A549 (cell line): ENCODE measurements around the gene H19. TPM values are rescaled to one million over a fixed set of nuclear protein-coding genes. Genes with fewer than 3 reads are reported as not detected.

Experiments
- ATAC-seq, 2 experiments: fragments of 200-7000 bp in 1 of 2; fragments of >200 bp in 1 of 2; cut with Nextera tagmentation in 1 of 2; cut with Tn5 transposase in 1 of 2; 3 replicates each; pipeline versions ENCODE4 v1.8.0 to v1.9.1; 2018 to 2020; ENCODE audit warnings: mild to moderate bottlenecking in 1 of 2, moderate library complexity in 1 of 2
- CTCF ChIA-PET: fragments of 300-600 bp; sonication (Branson Sonifier 250); formaldehyde crosslinking; extraction: SDS; loops from one replicate; lab custom pipeline; 2021; ENCODE audit warnings: antibody characterized with exemption, inconsistent platforms; lab: Yijun Ruan, JAX
- POLR2A ChIA-PET: fragments of 350-600 bp; formaldehyde crosslinking; extraction: SDS; loops from one replicate; lab custom pipeline; 2021; ENCODE audit warnings: antibody characterized with exemption, inconsistent platforms; lab: Yijun Ruan, JAX
- DNase-seq, 2 experiments: peaks; one replicate each; pipeline versions ENCODE4 v3.0.0 to v3.0.0-alpha.2; 2011 to 2016; ENCODE audit warnings: low read depth in 1 of 2, low spot score in 1 of 2
- FAIRE-seq: peaks from 2 replicates; lab custom pipeline; 2011; peaks lifted over from hg19 to GRCh38; lab: Jason Lieb, UNC
- H3K27ac ChIP-seq, 2 experiments: fragments of >200 bp; sonication (Bioruptor Twin); formaldehyde crosslinking; 3 replicates each; pipeline ENCODE4 v1.5.1; 2016 to 2017
- H3K4me1 ChIP-seq: fragments of >200 bp; sonication (Bioruptor Twin); formaldehyde crosslinking; 3 replicates; pipeline ENCODE4 v1.6.1; 2016
- H3K4me2 ChIP-seq: fragments of >200 bp; sonication (Bioruptor Twin); formaldehyde crosslinking; 3 replicates; pipeline ENCODE4 v1.6.1; 2016
- H3K4me3 ChIP-seq: fragments of >200 bp; sonication (Bioruptor Twin); formaldehyde crosslinking; 3 replicates; pipeline ENCODE4 v1.5.1; 2016
- H3K9me3 ChIP-seq: fragments of >200 bp; sonication (Bioruptor Twin); formaldehyde crosslinking; 3 replicates; pipeline ENCODE4 v1.6.1; 2016
- BHLHE40 ChIP-seq: IDR thresholded peaks from 2 replicates; pipeline ENCODE4 v1.6.1; 2012; ENCODE audit warnings: low read depth, low read length, inconsistent platforms
- CBX2 ChIP-seq: fragments of 200-600 bp; sonication (generic); IDR thresholded peaks from 2 replicates; pipeline ENCODE4 v1.6.1; 2016; ENCODE audit warnings: low read depth, mild to moderate bottlenecking, borderline replicate concordance
- CBX8 ChIP-seq: fragments of 200-600 bp; sonication (generic); IDR thresholded peaks from 2 replicates; pipeline ENCODE4 v1.6.1; 2016
- CEBPB ChIP-seq, 2 experiments: fragments of >200 bp in 1 of 2; sonication (Bioruptor Twin) in 1 of 2; formaldehyde crosslinking in 1 of 2; IDR thresholded peaks; 2 replicates each; pipeline ENCODE4 v1.6.1; 2012 to 2016
- CHD4 ChIP-seq: fragments of 200-600 bp; sonication (generic); IDR thresholded peaks from 2 replicates; pipeline ENCODE4 v1.6.1; 2016; ENCODE audit warnings: antibody characterized with exemption, mild to moderate bottlenecking, borderline replicate concordance
- EHF ChIP-seq: fragments of 250-450 bp; sonication (Bioruptor Pico); IDR thresholded peaks from 2 replicates; pipeline ENCODE4 v1.5.0; 2020; ENCODE audit warnings: mild to moderate bottlenecking
- EP300 ChIP-seq, 2 experiments: fragments of >200 bp; sonication (Bioruptor Twin); formaldehyde crosslinking; IDR thresholded peaks; 2 replicates in 1 of 2; 3 replicates in 1 of 2; pipeline ENCODE4 v1.6.1; 2016 to 2017
- ESRRA ChIP-seq: fragments of 150-350 bp; IDR thresholded peaks from 2 replicates; pipeline ENCODE4 v1.6.1; 2014; ENCODE audit warnings: mild to moderate bottlenecking, low read length, borderline replicate concordance
- FOSL2 ChIP-seq, 2 experiments: fragments of 450-650 bp in 1 of 2; fragments of >200 bp in 1 of 2; sonication (Bioruptor Twin) in 1 of 2; formaldehyde crosslinking; IDR thresholded peaks; 2 replicates each; pipeline versions ENCODE4 v1.5.0 to v1.6.1; 2016 to 2020; ENCODE audit warnings: mild to moderate bottlenecking in 1 of 2, moderate library complexity in 1 of 2
- HEYL ChIP-seq: fragments of 250-450 bp; sonication (Bioruptor Pico); IDR thresholded peaks from 2 replicates; pipeline ENCODE4 v1.8.0; 2021; ENCODE audit warnings: mild to moderate bottlenecking, moderate library complexity
- HOXA7 ChIP-seq: fragments of 250-450 bp; sonication (Bioruptor Pico); IDR thresholded peaks from 2 replicates; pipeline ENCODE4 v1.5.0; 2020; ENCODE audit warnings: mild to moderate bottlenecking, moderate library complexity
- HOXB5 ChIP-seq: fragments of 250-450 bp; sonication (Bioruptor Pico); IDR thresholded peaks from 2 replicates; pipeline ENCODE4 v1.5.0; 2020; ENCODE audit warnings: mild to moderate bottlenecking, moderate library complexity
- KDM5A ChIP-seq: fragments of 200-600 bp; sonication (generic); IDR thresholded peaks from 2 replicates; pipeline ENCODE4 v1.6.1; 2016; ENCODE audit warnings: antibody characterized with exemption, mild to moderate bottlenecking
- MAZ ChIP-seq: fragments of 150-350 bp; IDR thresholded peaks from 2 replicates; pipeline ENCODE4 v1.6.1; 2014; ENCODE audit warnings: antibody characterized with exemption, low read depth, low read length, borderline replicate concordance
- NPAS2 ChIP-seq: fragments of 250-450 bp; sonication (Bioruptor Pico); IDR thresholded peaks from 2 replicates; pipeline ENCODE4 v1.8.0; 2022; ENCODE audit warnings: mild to moderate bottlenecking, moderate library complexity, borderline replicate concordance
- NR3C1 ChIP-seq: fragments of >200 bp; sonication (Bioruptor Twin); formaldehyde crosslinking; IDR thresholded peaks from 3 replicates; pipeline ENCODE4 v1.6.1; 2017
- POLR2A ChIP-seq: IDR thresholded peaks from 2 replicates; pipeline ENCODE4 v1.6.1; 2012; ENCODE audit warnings: mild to moderate bottlenecking, low read length
- RNF2 ChIP-seq: fragments of 200-600 bp; sonication (generic); IDR thresholded peaks from 2 replicates; pipeline ENCODE4 v1.6.1; 2016; ENCODE audit warnings: low read depth, mild to moderate bottlenecking, antibody characterized with exemption, moderate library complexity, borderline replicate concordance
- SMC3 ChIP-seq: fragments of >200 bp; sonication (Bioruptor Twin); formaldehyde crosslinking; IDR thresholded peaks from 3 replicates; pipeline ENCODE4 v1.6.1; 2018; ENCODE audit warnings: inconsistent platforms
- ZFP36 ChIP-seq: fragments of 450-650 bp; IDR thresholded peaks from 2 replicates; pipeline ENCODE4 v1.6.1; 2014; ENCODE audit warnings: borderline replicate concordance; ENCODE audit not compliant: partially characterized antibody
- WGBS: methylation state at CpG from one replicate; pipeline ENCODE4 v1.1.6; 2017; ENCODE audit errors: missing lambda C conversion rate; 5-methylcytosine and 5-hydroxymethylcytosine counted together
- polyA plus RNA-seq, 4 experiments: library from polyadenylated mRNA; depleted of rRNA in 3 of 4; stranded (reverse); fragments of >200 nt; fragmentation: RNase III in 1 of 4; extraction: RNeasy Plus Mini Kit Qiagen cat#74134 plus additional on column Dnase treatment in 1 of 4; gene quantifications; 2 replicates in 3 of 4; 3 replicates in 1 of 4; pipeline ENCODE4 v1.2.3, GENCODE V29; 2011 to 2017
- TF ChIP-seq, protein P1 (sequence below): fragments of 250-450 bp; sonication (Bioruptor Pico); IDR thresholded peaks from 2 replicates; pipeline ENCODE4 v1.5.0; 2021; ENCODE audit warnings: mild to moderate bottlenecking, moderate library complexity, borderline replicate concordance
- TF ChIP-seq, protein P2 (sequence below): fragments of 200-600 bp; sonication (generic); IDR thresholded peaks from 2 replicates; pipeline ENCODE4 v1.6.1; 2016; ENCODE audit warnings: antibody characterized with exemption, mild to moderate bottlenecking, moderate library complexity
- TF ChIP-seq, protein P3 (sequence below): fragments of 250-450 bp; sonication (Bioruptor Pico); IDR thresholded peaks from 2 replicates; pipeline ENCODE4 v1.5.0; 2020; ENCODE audit warnings: low read depth, mild to moderate bottlenecking, moderate library complexity
- TF ChIP-seq, protein P4 (sequence below): IDR thresholded peaks from 2 replicates; pipeline ENCODE4 v1.6.1; 2012; ENCODE audit warnings: low read depth, borderline replicate concordance

H19 gene
- polyA plus RNA-seq, 2 of the 4 experiments (the other 2 are of a cell fraction): 16.6 to 37.1 TPM

DNA sequence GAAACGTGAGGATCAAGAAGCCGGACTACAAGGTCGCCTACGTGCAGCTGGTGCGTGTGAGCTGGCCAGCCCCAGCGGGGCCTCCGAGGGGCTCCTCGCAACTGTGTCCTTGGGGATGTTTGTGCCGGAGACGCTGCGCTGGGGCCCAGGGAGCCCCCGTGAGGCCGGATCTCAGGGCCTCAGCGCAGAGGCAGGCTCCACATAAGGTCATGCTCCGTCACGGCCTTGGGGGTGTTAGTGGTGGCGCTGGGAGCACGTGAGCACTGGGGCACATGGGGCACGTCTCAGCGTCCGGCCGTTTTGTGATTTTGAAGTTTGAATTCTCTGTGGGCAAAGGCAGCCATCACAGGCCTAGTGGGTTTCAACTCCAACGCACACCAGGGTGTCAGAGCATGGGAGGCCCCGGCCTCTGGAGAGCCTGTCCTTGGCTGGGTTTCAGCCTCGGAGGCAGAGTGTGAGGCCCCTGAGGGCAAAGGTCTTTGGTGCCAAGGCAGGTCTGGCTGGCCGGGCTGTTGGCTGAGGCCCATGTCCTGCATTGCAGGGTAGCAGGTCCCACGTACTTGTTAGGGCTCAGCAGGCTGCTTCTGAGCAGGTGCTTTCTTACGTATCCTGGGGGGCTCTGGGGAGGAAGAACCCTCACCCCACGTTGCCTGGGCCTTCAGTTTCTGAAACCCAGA is 44.7 kb downstream of the H19 start:
- FAIRE-seq (no peak), ATAC-seq (no peak), DNase-seq (no peak)
- ChIA-PET POLR2A (no interaction called here), CTCF (interaction anchor here (1.0 to 28.2 kb wide), 9 partner anchors 10 to 200 kb away, joined by 3 to 554 read pairs (median 4); partner anchors contain the start of gene TNNT3)
- H3K4me2 ChIP-seq: no peak overlapping the region
- H3K4me3 ChIP-seq: no peak overlapping the region
- no peaks in the 10 kb centered on the region for H3K9me3 ChIP-seq
- no peak overlapping the region for H3K27ac ChIP-seq
- no CpG with 5 or more reads among the region's 29 CpGs for WGBS
- no peaks in the 10 kb centered on the region for H3K4me1 ChIP-seq
- TF ChIP-seq CBX2 (no peak), POLR2A (no peak), ESRRA (no peak), HOXA7 (CRISPR knock-in tag) (no peak), HOXB5 (CRISPR knock-in tag) (no peak), FOSL2 (IDR thresholded peaks at IDR 0.05) (no peak), FOSL2 (CRISPR knock-in tag; IDR thresholded peaks at IDR 0.05) (no peak), CHD4 (no peak)

DNA sequence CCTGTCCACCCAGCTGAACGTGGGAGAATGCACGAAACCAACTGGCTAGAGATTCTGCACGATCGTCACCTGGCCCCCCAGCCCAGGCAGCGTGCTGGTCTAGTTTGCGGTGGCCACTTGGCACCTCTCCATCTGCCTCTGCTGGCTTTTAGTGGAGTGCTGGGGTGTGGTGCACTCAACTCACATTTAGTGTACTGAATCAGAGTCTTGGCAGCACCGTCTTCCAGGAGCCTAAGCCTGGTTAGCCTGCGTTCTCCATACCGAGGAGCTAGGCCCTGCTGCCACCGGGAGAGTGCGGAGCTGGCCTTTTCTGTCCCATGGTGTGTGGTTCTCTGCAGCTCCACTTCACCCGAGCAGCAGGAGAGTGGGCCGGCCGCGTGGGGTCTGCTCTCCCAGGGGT is 47.7 kb downstream of the H19 start:
- DNase-seq (no peak), ATAC-seq (no peak), FAIRE-seq (no peak)
- Histone ChIP-seq H3K4me2 (no peak overlapping the region), H3K9me3 (no peaks in the 10 kb centered on the region), H3K27ac (no peak overlapping the region), H3K4me3 (no peak overlapping the region), H3K4me1 (no peaks in the 10 kb centered on the region)
- POLR2A ChIA-PET: interaction anchor here (1.6 kb wide), 1 partner anchor 201 kb away, joined by 5 read pairs; no protein-coding TSS in a partner anchor
- CTCF ChIA-PET: interaction anchor here (0.8 to 28.2 kb wide), 20 partner anchors 11 to 302 kb away, joined by 3 to 554 read pairs (median 6); partner anchors contain the start of gene H19
- TF ChIP-seq, protein P1, sequence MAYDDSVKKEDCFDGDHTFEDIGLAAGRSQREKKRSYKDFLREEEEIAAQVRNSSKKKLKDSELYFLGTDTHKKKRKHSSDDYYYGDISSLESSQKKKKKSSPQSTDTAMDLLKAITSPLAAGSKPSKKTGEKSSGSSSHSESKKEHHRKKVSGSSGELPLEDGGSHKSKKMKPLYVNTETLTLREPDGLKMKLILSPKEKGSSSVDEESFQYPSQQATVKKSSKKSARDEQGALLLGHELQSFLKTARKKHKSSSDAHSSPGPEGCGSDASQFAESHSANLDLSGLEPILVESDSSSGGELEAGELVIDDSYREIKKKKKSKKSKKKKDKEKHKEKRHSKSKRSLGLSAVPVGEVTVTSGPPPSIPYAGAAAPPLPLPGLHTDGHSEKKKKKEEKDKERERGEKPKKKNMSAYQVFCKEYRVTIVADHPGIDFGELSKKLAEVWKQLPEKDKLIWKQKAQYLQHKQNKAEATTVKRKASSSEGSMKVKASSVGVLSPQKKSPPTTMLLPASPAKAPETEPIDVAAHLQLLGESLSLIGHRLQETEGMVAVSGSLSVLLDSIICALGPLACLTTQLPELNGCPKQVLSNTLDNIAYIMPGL: no peak
- TF ChIP-seq, protein P2, sequence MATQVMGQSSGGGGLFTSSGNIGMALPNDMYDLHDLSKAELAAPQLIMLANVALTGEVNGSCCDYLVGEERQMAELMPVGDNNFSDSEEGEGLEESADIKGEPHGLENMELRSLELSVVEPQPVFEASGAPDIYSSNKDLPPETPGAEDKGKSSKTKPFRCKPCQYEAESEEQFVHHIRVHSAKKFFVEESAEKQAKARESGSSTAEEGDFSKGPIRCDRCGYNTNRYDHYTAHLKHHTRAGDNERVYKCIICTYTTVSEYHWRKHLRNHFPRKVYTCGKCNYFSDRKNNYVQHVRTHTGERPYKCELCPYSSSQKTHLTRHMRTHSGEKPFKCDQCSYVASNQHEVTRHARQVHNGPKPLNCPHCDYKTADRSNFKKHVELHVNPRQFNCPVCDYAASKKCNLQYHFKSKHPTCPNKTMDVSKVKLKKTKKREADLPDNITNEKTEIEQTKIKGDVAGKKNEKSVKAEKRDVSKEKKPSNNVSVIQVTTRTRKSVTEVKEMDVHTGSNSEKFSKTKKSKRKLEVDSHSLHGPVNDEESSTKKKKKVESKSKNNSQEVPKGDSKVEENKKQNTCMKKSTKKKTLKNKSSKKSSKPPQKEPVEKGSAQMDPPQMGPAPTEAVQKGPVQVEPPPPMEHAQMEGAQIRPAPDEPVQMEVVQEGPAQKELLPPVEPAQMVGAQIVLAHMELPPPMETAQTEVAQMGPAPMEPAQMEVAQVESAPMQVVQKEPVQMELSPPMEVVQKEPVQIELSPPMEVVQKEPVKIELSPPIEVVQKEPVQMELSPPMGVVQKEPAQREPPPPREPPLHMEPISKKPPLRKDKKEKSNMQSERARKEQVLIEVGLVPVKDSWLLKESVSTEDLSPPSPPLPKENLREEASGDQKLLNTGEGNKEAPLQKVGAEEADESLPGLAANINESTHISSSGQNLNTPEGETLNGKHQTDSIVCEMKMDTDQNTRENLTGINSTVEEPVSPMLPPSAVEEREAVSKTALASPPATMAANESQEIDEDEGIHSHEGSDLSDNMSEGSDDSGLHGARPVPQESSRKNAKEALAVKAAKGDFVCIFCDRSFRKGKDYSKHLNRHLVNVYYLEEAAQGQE: no peak
- no peak for TF ChIP-seq EHF (CRISPR knock-in tag)
- TF ChIP-seq, protein P3, sequence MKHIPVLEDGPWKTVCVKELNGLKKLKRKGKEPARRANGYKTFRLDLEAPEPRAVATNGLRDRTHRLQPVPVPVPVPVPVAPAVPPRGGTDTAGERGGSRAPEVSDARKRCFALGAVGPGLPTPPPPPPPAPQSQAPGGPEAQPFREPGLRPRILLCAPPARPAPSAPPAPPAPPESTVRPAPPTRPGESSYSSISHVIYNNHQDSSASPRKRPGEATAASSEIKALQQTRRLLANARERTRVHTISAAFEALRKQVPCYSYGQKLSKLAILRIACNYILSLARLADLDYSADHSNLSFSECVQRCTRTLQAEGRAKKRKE (CRISPR knock-in tag): no peak
- no peak for TF ChIP-seq HEYL (CRISPR knock-in tag)
- no peak for TF ChIP-seq NPAS2
- TF ChIP-seq BHLHE40: no peak
- TF ChIP-seq, protein P4, sequence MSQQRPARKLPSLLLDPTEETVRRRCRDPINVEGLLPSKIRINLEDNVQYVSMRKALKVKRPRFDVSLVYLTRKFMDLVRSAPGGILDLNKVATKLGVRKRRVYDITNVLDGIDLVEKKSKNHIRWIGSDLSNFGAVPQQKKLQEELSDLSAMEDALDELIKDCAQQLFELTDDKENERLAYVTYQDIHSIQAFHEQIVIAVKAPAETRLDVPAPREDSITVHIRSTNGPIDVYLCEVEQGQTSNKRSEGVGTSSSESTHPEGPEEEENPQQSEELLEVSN: no peak
- TF ChIP-seq CEBPB (IDR thresholded peaks at IDR 0.05): no peak
- no peak for TF ChIP-seq KDM5A
- TF ChIP-seq MAZ: no peak
- no peak for TF ChIP-seq RNF2
- no peak for TF ChIP-seq NR3C1
- TF ChIP-seq CBX8: no peak
- no peak for TF ChIP-seq EP300 (IDR thresholded peaks at IDR 0.05)
- no peak for TF ChIP-seq HOXB5 (CRISPR knock-in tag)
- no peak for TF ChIP-seq CHD4
- TF ChIP-seq ZFP36: no peak
- TF ChIP-seq SMC3: no peak
- no CpG with 5 or more reads among the region's 15 CpGs for WGBS
